ENCODE results near the gene USP43.

- TF ChIP-seq POLR2AphosphoS5 (IDR thresholded peaks at IDR 0.05) = no peak
- TF ChIP-seq CTCF (IDR thresholded peaks at IDR 0.05; ENCODE audit: poor library complexity, severe bottlenecking) = no peak
- TF ChIP-seq MXI1 (conservative IDR thresholded peaks at IDR 0.05; ENCODE audit: poor library complexity, severe bottlenecking) = no peak
- TF ChIP-seq EZH2 (IDR thresholded peaks at IDR 0.05; ENCODE audit: borderline replicate concordance, insufficient read depth, low read length, poor library complexity, severe bottlenecking) = no peak
- TF ChIP-seq EP300 (conservative IDR thresholded peaks at IDR 0.05; ENCODE audit: poor library complexity, severe bottlenecking) = no peak
- TF ChIP-seq TAF1 (IDR thresholded peaks at IDR 0.05; ENCODE audit: low read depth) = no peak
Measured at GRCh38 chr17:9677896-9678295, 32.6 kb downstream of the USP43 start.
